B cell (primary cell): ENCODE measurements around the gene CAPN9.

Experiments used
- EZH2 ChIP-seq: IDR thresholded peaks from 2 replicates; pipeline ENCODE4 v1.6.1; 2012; ENCODE audit warnings: borderline replicate concordance, low read depth, mild to moderate bottlenecking, moderate library complexity, low read length; ENCODE audit not compliant: insufficient read depth, poor library complexity, severe bottlenecking
- TF ChIP-seq, protein P1 (sequence below): fragments of 200-600 bp; IDR thresholded peaks from one replicate; pipeline ENCODE4 v1.8.0; 2022; ENCODE audit warnings: antibody characterized with exemption, mild to moderate bottlenecking

GRCh38 chr1:230793463-230793745 lies 46.2 kb downstream of the CAPN9 start:
- TF ChIP-seq, protein P1, sequence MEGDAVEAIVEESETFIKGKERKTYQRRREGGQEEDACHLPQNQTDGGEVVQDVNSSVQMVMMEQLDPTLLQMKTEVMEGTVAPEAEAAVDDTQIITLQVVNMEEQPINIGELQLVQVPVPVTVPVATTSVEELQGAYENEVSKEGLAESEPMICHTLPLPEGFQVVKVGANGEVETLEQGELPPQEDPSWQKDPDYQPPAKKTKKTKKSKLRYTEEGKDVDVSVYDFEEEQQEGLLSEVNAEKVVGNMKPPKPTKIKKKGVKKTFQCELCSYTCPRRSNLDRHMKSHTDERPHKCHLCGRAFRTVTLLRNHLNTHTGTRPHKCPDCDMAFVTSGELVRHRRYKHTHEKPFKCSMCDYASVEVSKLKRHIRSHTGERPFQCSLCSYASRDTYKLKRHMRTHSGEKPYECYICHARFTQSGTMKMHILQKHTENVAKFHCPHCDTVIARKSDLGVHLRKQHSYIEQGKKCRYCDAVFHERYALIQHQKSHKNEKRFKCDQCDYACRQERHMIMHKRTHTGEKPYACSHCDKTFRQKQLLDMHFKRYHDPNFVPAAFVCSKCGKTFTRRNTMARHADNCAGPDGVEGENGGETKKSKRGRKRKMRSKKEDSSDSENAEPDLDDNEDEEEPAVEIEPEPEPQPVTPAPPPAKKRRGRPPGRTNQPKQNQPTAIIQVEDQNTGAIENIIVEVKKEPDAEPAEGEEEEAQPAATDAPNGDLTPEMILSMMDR, result no peak
- TF ChIP-seq EZH2, result no peak
